Measurements from ENCODE around the gene TBX5.

TBX5 gene

DNA sequence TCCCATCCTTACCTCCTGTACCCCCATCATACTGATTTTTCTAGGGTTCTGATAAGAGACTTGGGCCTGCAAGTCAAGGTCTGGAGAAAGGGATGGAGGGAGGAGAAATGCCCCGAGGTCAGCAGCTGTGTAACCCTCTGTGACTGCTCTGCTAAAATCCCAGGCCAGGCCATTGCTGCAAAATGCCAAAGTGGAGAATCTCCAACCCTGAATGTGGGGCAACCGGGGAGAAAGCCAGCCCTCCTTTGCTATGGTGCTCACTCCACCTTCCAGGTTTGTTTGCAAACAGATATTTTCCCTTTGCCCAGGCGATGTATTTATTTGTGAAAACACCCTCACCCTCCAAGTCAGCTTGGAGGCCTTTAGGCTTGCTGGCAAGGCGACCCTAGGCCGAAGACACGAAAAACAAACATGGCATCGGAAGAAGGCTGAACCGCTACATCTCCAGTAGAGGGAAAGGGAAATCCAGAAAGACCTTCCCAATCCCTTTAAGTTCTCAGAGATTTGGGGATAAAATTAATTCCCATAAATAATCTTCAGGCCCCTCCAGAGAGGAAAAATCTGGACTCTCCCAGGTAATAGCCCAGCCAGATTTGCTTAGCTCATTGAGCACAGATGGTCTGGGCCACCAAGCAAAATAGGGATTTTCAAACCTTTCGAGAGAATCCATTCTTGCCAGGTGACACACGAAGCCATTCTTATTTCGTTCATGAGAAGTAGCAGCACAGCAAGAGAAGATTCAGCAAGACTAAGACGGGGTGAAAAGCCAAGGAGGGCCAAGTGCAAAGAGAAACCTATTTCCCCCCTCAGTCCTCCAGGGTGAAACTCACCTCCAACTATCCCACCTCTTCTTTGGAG, 1.3 kb upstream of the TBX5 start:
- DNase-seq (ENCODE audit: low spot score) (no peak), FAIRE-seq (no peak)

DNA sequence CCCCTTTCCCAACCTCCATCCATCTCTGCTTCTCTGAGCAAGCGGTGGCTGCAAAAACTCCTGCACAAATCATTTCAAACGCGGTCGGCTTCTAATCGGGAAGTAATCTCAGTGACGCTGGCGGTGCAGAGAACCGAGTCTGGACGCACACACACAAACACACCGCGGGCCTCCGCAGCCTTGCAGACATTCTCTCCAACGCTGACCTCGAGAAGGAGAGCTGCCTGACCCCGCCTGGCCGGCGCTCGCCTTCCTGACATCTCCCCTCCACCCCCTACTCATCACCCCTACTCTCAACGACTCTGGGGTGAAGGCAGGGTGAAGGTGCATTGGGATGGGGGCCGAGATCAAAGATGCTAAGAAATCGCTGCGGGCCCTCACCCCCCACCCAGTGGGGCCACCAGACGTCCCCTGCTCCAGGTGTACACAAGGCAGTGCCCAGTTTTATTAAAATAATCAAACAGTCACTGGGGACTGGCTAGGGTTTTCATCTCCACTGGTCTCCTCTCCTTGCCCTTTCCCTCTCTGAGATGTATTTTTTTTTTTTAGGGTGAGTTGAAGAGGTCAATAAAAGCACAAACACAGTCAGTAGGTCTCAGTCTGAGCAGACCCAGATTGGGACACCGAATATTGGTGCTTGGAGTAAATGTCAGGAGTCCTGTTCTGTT, 506 bp upstream of the TBX5 start:
- FAIRE-seq, result no peak
- no peak for DNase-seq (ENCODE audit: low spot score)

DNA sequence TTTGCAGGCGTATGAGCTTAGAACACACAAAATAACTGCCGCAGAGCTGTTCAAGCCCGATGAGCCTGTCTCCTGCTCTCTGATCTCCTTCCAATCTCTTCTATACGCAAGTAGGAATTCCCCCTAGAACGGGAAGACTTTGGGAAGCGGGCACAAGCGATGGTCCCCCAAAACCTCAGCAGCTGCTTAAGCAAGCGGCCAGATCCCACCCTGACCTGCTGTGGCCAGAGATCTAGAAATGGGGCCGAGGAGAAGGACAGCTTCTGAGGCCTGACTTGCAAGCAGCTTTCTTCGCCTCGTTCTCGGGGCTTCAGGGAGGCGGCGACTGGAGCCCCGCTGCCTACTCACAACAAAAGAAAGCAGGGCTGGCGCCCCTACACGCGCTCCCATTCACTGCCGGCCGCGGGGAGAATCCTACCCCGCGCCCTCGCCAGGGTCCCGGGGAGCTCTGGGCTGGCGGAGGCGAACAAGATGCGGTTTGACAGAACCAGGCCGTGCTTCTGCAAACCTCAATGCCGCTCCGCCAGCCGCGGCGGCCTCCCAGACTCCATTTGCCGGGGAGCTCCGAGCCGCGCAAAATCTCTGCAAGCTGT, 922 bp downstream of the TBX5 start:
- no peak for FAIRE-seq

DNA sequence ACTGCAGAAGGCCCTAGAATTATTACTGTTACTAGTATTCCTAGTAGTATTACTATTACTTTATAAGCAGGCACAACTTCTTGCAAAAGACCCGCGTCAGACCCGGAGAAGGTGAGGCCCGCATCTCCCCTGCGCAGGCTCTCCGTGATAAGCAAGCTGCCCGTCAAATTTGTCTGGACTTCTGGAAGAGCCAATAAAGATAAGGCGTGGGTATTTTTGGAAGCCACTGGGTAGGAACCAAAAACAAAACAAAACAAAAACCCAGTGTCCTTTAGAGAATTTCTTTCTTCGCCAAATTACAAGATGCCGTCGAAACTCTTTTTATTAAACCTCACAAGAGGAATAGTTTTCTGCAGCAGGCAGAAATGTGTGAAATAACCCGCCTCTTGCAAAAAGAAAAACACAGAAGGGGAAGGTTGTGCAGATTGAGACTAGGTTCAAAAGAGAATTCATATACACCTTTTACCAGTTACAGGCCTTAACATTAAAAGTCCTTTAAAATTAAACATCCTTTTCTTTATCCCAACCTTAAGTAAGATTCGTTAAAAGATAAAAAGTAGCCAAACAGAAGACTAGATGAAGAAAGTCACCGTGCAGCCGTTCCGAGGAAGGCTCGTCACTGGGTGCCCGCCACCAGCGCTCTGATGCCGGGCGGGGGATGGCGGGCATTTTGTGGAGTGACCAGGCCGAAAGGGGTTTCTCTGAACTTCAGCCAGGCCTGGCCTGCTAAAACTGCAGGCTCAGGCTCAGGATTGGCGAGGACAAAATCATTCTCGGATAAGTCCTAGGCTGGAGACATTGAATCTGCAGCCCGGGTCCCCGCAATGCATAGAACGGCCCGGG, 1.6 kb downstream of the TBX5 start:
- DNase-seq (ENCODE audit: low spot score), result no peak
- no peak for FAIRE-seq

More for the DNA sequence above, 922 bp downstream of the TBX5 start:
- no peak for DNase-seq (ENCODE audit: low spot score)

DNA sequence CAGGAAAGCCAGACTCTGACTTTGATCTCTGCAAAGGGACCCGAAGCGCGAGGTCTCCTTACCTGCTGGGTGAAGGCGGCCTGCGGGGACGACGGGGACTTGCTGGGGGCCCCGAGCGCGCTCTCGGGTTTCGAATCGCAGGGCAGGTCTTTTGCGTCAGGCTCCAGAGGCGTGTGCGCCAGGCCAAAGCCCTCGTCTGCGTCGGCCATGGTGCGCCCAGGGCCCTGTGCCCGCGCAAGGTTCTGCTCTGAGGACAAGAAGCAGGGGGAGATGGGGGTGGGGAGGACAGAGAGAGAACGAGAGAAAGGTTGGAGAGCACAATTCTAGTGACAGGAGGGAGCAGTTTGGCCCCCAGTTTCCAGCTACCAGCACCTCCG, 2.3 kb downstream of the TBX5 start:
- FAIRE-seq, result no peak
- DNase-seq (ENCODE audit: low spot score), result no peak

DNA sequence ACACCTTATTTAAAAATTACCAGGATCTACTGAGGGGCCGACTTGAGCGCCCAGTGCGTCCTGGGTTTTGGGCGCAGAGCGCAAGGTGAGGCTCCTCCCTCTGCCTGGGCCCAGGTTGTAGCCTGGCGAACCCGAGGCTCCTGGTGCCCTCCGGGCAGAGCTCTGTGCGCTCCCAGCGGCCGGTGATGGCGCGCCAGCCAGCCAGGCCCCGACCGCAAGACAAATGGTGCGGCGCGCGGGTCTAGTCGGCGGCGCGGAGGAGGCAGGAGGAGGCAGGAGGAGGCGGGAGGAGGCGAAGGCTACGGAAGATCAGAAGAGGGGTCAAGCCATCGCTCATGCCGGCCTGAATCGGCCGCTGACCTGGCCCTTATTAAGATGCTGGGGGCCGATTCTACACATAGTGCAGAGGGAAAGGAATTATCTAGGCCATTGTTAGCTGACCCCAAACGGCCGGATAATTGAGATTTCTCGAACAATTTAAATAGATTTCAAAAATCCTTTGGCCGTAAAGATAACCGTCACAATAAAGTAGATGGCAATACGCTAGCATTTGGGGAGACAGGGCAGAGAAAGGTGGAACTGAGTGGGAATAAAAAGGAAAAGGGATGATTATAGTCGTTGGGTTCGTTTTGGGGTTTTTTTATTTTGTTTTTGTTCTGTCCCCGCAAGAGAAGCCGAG, 2.8 kb downstream of the TBX5 start:
- FAIRE-seq (no peak), DNase-seq (ENCODE audit: low spot score) (no peak)

DNA sequence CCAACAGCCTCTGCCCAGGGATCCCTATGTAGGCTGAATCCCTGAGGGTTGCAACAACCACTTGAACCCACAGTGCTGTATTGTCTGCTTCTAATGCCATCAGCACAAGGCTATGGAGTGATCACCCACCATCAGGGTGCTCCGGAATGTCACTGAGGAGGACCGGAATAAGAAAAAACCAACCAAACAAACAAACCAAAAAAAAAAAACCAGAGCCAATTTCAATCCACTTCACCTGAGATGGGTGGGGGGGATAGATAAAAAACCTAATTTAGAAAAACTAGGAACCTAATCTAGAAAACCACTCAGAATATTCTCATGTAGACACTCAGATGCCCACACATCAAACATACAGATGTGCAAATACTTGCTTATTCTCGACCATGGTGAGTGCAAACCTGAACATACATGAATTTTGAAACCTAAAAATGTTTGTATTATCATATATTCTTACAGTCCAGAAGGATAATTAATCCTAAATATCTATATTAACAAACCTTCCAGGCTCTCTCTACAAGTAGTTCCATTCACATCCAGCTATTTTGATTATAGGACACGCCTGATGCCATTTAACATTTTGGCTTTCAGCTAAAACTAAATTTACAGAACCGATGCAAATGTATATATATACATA, 3.7 kb downstream of the TBX5 start:
- DNase-seq (ENCODE audit: low spot score), result no peak
- FAIRE-seq, result no peak

DNA sequence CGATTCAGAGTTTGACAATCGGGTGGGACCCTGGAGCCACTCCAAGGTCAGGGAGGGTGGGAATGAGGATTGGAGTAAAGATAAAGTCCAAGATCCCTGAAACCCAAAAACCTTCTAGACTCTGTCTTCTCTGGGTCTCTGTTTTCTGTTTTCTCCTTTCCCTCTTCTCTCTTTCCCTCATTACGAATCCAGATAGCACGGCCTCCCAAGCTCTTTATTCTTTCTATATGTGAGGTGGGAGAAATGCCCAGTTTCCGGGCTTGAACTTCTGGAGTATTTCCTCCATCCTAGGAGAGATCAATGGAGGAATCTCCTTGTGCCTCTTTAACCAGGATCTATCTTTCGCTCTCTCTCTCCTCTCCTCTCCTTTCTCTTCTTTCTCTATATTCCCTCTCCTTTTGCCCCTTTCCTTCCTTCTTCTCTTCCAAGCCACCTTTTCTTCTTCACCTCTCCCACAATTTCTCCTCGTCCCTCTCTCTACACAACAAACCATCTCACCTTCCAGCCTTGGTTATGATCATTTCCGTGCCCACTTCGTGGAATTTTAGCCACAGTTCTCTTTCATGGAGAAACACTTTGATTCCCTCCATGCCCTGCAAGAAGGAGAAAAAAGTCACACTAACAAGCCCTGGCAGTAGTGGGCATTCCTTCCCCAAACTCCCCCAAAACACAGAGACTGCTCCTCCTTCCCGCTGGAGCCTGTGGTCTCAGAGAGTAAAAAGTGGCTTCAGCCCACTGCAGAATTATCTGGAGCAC, 4.4 kb downstream of the TBX5 start:
- FAIRE-seq (no peak), DNase-seq (ENCODE audit: low spot score) (no peak)

DNA sequence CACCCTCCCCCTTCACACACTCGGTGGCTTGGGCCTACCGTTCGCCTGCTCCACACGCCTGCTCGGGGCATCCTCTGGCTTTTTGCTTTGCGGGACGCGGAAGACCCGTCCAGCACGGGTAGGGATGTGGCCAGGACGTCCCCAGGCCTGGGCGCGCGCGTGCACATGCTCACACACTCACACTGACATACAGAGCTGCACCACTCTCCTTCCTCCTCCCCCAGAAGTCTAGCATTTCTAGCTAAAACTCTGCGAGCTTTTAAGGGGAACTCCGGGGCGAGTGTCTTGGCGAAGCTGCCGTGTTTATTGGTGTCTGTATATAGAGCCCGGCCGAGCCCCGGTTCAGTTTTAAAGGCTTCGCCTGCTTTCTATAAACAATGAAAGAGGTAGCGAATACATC, 5.0 kb downstream of the TBX5 start:
- no peak for DNase-seq (ENCODE audit: low spot score)
- FAIRE-seq, result no peak

DNA sequence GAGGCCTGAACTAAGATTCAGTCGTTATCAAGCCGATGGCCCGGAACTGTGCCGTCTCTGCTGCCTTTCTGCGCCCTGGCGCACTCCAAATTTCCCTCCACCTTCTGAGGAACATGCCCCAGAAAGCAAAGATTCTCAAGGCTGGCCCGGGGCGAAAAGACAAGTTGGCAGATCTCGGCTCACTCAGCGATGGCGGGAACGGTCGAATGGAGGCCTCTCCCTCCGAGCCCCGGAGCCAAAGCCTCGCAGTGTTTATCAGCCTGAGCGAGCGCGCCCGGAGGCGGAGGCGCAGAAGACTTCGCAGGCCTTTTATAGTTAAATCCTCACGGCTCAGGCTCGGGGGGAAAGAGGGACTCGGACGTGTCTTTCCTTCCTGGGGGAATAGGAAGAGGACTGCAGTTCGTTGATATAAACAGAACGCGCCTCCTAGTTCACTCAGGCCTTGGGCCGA, 5.6 kb downstream of the TBX5 start:
- DNase-seq (ENCODE audit: low spot score) (no peak), FAIRE-seq (no peak)

DNA sequence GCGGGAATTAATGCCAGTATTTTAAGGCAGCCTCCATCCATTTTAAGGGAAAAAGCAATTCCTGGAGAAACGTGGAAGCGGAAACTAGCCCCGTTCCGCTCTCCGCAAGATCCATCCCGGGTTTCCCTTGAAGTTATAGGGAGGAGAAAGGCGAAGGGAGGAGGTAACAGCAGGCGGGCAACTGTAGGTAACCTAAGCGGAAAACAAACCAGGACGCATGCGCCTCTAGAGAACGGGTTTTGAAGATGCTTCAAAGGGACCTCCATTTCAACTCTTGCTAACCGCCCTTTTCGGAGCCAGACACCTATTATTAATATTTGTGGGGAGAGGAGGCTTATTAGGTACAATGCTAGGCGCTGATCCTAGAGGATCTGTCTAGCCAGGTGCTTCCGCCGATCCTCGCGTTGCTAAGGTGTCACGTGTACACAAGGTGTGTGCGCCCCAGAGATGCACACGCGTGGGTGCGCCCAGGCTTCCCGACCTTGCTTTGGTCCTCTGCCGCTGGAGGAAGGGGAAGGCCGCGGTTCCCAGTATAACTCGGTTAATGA, 6.2 kb downstream of the TBX5 start:
- FAIRE-seq (no peak), DNase-seq (ENCODE audit: low spot score) (no peak)

DNA sequence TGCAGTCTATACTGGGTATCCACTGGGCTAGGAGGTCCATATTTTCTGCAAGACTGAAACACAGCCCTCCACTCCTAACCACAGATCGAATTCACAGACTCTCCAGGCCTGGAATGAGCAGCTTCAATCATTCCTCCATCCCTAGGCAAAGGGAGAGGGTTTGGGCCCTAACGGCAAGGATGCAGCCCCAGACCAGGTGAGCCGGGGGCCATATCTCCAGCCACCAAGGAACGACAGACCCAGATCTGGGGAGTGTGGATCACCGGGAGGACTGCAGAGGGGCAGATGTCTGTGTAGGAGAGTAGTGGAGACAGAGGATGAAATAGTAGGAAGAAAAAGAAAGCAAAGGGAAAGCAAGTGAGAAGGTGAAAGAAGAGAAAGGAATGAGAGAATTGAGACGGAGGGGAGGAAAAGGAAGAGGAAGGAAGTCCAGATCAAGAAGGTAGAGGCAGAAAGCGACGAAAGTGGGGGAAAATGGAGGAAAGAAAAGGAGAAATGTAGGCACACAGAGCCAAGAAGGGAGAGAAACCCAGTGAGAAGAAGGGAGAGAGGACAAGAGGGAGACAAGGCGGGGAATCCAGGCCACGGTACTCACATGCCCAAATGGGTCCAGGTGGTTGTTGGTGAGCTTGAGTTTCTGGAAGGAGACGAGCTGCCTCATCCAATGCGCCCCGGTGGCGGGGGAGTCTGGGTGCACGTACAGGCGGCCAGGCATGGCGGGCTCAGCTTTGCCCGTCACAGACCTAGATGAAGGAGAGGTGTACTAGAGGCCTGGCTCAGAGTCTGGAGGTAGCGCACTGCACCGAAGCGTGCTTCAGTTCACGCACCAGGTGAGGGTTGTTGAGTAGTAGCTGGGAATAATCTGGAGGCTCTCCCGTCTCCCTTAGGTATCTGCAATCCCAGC, 7.7 kb downstream of the TBX5 start:
- FAIRE-seq, result no peak
- no peak for DNase-seq (ENCODE audit: low spot score)

DNA sequence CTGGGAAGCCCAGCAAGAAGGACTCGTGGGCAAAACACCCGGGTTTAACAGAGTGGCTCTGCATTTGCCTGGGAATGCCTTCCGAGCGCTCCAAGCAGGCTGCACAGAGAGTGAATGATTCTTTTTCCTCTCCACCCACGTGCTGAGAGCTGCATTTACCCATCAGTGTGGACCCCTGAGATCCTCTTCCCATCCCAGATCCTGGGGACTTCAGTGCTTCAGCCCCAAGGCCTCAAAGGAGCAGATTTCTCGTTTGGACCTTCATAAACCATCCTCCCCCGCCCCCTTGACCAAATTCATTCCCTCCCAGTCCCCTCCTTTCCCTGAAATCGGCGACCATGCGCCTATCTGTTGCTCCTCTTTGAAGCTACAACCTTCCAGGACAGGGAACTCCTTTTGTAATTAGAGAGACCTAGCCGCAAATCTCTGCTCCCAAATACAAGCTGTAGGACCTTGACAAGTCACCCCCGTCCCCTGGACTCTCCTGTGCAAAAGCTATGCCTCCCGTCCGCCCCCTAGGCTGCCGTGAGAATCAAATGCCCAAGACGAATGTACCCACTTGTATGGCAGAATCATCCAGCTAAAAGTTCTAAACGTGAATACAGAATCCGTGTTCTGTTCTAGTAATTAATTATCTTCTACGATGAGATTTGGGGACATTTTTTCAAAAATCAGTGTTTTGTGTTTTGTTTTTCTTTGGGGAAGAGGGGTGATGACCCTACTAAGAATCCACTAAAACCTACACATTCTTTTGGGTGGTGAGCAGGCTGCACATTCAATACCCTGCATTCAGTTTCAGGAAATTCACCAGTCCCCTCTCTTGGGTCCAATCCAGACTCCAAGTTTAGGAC, 8.8 kb downstream of the TBX5 start:
- DNase-seq (ENCODE audit: low spot score) (no peak), FAIRE-seq (no peak)

DNA sequence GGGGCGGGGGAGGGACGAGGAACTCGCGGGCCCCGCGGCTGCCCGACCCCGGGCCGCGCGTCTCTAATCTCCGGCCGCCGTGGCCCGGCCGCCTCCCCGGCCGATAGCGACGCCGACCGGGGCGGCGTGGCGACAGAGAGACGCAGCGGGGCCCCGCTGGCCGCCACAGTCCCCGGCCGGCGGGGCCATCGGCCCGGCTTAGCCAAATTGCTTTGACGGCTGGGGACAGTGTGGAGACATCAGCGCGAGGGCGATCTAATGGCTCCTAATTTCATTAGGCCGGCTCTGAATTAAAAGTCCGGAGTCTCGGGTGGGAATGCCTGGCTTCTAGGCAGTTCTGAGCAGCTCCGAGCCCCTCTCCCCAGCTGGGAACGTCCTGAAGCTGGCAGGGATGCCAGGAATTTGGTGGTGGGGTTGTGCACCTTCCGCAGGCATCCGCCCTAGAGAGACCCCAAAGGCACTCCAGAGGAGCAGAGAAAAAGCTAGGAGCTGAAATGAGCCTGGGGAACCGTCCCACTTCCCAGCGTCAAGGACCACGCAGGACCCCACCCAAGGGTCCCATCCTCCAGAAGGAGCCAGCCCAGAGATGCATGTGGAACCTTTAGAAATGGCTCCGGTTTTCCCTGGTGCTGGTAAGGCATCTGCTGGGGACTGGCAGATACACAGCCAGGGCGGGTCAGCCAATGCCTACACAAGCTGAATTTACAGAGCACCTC, 9.6 kb downstream of the TBX5 start:
- DNase-seq (ENCODE audit: low spot score) (no peak), FAIRE-seq (no peak)

DNA sequence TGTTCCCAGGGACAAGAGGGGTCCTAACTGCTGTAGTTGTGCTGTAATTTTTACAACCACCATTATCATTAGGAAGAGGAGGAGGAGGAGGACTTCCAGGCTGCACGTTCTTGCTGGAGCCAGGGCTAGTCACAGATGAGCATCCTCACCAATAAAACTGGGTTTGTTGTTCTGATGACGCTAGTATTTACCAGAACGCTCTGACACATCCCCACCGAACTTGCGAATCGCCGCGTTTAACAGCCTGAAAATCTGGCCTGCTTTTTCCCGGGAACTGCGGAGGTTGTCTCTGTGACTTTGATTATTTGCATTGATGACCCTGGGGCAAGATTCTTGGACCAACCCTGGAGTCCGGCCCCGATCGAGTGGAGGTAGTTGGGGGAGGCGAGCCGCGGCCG, 10.2 kb downstream of the TBX5 start:
- no peak for DNase-seq (ENCODE audit: low spot score)
- no peak for FAIRE-seq

DNA sequence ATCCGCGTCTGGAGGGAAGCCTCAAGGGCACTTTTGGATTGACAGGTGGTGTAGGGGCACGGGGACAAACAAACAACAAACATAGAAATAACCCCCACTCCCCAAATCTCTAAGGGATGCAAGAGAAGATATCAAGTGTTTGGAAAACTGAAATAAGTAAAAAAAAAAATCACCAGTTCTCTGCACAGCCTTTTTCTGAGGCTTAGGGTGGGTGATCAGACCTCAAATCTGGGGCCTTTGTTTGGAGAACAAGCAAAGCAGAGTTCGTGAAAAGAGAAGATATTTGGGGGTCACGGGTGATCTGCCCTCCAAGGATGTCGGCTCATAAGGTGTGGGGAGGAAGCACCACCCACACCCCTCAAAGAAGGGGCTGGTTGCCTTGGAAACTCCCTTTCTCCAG, 10.7 kb downstream of the TBX5 start:
- FAIRE-seq (no peak), DNase-seq (ENCODE audit: low spot score) (no peak)

DNA sequence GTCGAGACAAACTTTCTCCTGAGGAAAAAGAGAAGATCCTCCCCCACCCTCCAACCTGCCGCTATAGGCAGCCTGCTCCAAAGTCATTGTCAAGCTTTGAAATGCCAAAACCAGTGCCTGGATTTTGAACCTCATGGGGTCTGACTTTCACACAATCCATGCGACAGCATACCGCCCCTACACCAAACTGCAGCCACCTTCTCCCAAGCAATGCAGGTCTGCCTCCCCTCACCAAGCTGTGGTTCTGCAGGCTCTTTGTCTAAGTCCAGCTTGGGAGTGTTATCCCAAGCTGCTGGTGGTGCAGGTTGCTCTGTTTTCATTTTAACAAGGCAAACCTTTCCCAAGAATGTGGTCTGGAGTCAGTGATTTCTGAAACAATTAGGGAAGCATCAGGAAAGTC, 12.4 kb downstream of the TBX5 start:
- FAIRE-seq (no peak), DNase-seq (ENCODE audit: low spot score) (no peak)
